Measurements from ENCODE around the gene ALCAM.
A peak's percentile ranks its signal among the peaks of the same experiment; 100 is the strongest.

Gene ALCAM

GRCh38 chr3:105431200-105431599 lies 64.5 kb downstream of the ALCAM start:
- TF ChIP-seq TCF4 (CRISPR knock-in tag; IDR thresholded peaks at IDR 0.05; ENCODE audit: borderline replicate concordance) (no peak), ZNF70 (CRISPR knock-in tag; IDR thresholded peaks at IDR 0.05) (no peak)
- 0 out of 3 replicates have a peak, but pooled peaks have one; percentile 38 for ATAC-seq

- no peak for ATAC-seq
- TF ChIP-seq CREB5 (CRISPR knock-in tag; IDR thresholded peaks at IDR 0.05; ENCODE audit: low read depth) (no peak), GLIS3 (CRISPR knock-in tag; IDR thresholded peaks at IDR 0.05) (no peak)
These were observed 68.6 kb downstream of the ALCAM start for GRCh38 chr3:105435277-105435676.

GRCh38 chr3:105436687-105437086 lies 70.0 kb downstream of the ALCAM start:
- no peak for ATAC-seq

More at GRCh38 chr3:105436687-105437086, 70.0 kb downstream of the ALCAM start:
- no peak for TF ChIP-seq GLIS3 (CRISPR knock-in tag; IDR thresholded peaks at IDR 0.05)
- TF ChIP-seq BACH2 (CRISPR knock-in tag; IDR thresholded peaks at IDR 0.05; ENCODE audit: borderline replicate concordance), result no peak
- no peak for TF ChIP-seq ARNTL (CRISPR knock-in tag; IDR thresholded peaks at IDR 0.05; ENCODE audit: borderline replicate concordance, low read depth)
- no peak for TF ChIP-seq CSDC2 (CRISPR knock-in tag; IDR thresholded peaks at IDR 0.05)
- no peak for TF ChIP-seq OSR1 (CRISPR knock-in tag; IDR thresholded peaks at IDR 0.05)
- no peak for TF ChIP-seq ZNF70 (CRISPR knock-in tag; IDR thresholded peaks at IDR 0.05)
- TF ChIP-seq ZFP3 (CRISPR knock-in tag; IDR thresholded peaks at IDR 0.05), result no peak
- TF ChIP-seq CREB5 (CRISPR knock-in tag; IDR thresholded peaks at IDR 0.05; ENCODE audit: low read depth), result no peak
- TF ChIP-seq TSHZ2 (CRISPR knock-in tag; IDR thresholded peaks at IDR 0.05), result no peak
- TF ChIP-seq SNAI2 (CRISPR knock-in tag; IDR thresholded peaks at IDR 0.05), result no peak
- TF ChIP-seq RARB (CRISPR knock-in tag; IDR thresholded peaks at IDR 0.05), result no peak
- TF ChIP-seq ZNF565 (CRISPR knock-in tag; conservative IDR thresholded peaks at IDR 0.05; ENCODE audit: low read depth), result no peak
- no peak for TF ChIP-seq ISL1 (CRISPR knock-in tag; IDR thresholded peaks at IDR 0.05)
- no peak for TF ChIP-seq ESRRG (CRISPR knock-in tag; IDR thresholded peaks at IDR 0.05)
- TF ChIP-seq CSRNP3 (CRISPR knock-in tag; IDR thresholded peaks at IDR 0.05), result no peak
- no peak for TF ChIP-seq TOX (CRISPR knock-in tag; IDR thresholded peaks at IDR 0.05; ENCODE audit: borderline replicate concordance)
- no peak for TF ChIP-seq ZFP30 (CRISPR knock-in tag; IDR thresholded peaks at IDR 0.05)
- TF ChIP-seq PPARA (CRISPR knock-in tag; IDR thresholded peaks at IDR 0.05; ENCODE audit: borderline replicate concordance), result no peak
- no peak for TF ChIP-seq PATZ1 (CRISPR knock-in tag; IDR thresholded peaks at IDR 0.05; ENCODE audit: borderline replicate concordance)
- no peak for TF ChIP-seq POU6F1 (CRISPR knock-in tag; IDR thresholded peaks at IDR 0.05; ENCODE audit: borderline replicate concordance, low read depth)

All from SK-N-SH treated with all-trans-retinoic acid at 6 μM for 48 hours (cell line).